GM12878 (cell line): Measurements from ENCODE around the gene TLR10. TPM values are rescaled to one million over a fixed set of nuclear protein-coding genes. Genes with fewer than 3 reads are reported as not detected.
A peak's percentile ranks its signal among the peaks of the same experiment; 100 is the strongest.

Experiments used
- IKZF2 ChIP-seq, 2 experiments: fragments of 450-650 bp; IDR thresholded peaks; 2 replicates each; pipeline ENCODE4 v1.6.1; 2017; ENCODE audit warnings: mild to moderate bottlenecking in 2 of 2, moderate library complexity in 2 of 2
- NFYB ChIP-seq: IDR thresholded peaks from 2 replicates; pipeline ENCODE4 v1.6.1; 2011; ENCODE audit warnings: low read depth, mild to moderate bottlenecking, low read length, improper control_type of control experiment, moderate library complexity; ENCODE audit not compliant: insufficient read depth
- POLR2AphosphoS5 ChIP-seq: IDR thresholded peaks from 2 replicates; pipeline ENCODE4 v1.6.1; 2011; ENCODE audit warnings: mild to moderate bottlenecking, low read length, inconsistent platforms
- PRDM15 ChIP-seq: fragments of 450-650 bp; formaldehyde crosslinking; IDR thresholded peaks from 2 replicates; pipeline ENCODE4 v1.4.0; 2020; ENCODE audit warnings: mild to moderate bottlenecking, moderate library complexity
- SPI1 ChIP-seq: IDR thresholded peaks from 2 replicates; pipeline ENCODE4 v1.6.1; 2011; ENCODE audit warnings: low read depth, mild to moderate bottlenecking, low read length, moderate library complexity, borderline replicate concordance; ENCODE audit not compliant: insufficient read depth
- YY1 ChIP-seq: IDR thresholded peaks from 2 replicates; pipeline ENCODE4 v1.6.1; 2011; ENCODE audit warnings: low read depth, mild to moderate bottlenecking, low read length
- ZBTB11 ChIP-seq: fragments of 450-650 bp; formaldehyde crosslinking; IDR thresholded peaks from 2 replicates; pipeline ENCODE4 v1.5.0; 2022; ENCODE audit warnings: mild to moderate bottlenecking, missing genetic modification characterization
- polyA plus RNA-seq, 11 experiments: library from polyadenylated mRNA; depleted of rRNA in 4 of 11; unstranded in 6 of 11; stranded (reverse) in 5 of 11; fragments of >200 nt; fragmentation: Nextera tagmentation in 4 of 11; fragmentation: Illumina TruSeq in 1 of 11; extraction: Ambion mirVana in 4 of 11; extraction: Trizol in 1 of 11; gene quantifications; 1 replicate in 1 of 11; 2 replicates in 10 of 11; pipeline versions ENCODE4 v1.2.1 to v1.2.3, GENCODE V29; 2011 to 2016; ENCODE audit warnings: inconsistent platforms in 2 of 11, missing spikeins in 2 of 11, low read depth in 1 of 11
- total RNA-seq, 4 experiments: library from RNA; depleted of rRNA in 3 of 4; stranded (reverse); fragments of >200 nt in 3 of 4; fragmentation: Illumina TruSeq in 1 of 4; extraction: Trizol in 1 of 4; gene quantifications; 2 replicates each; pipeline versions ENCODE4 v1.2.1 to v1.2.3, GENCODE V29; 2013 to 2021
- TF ChIP-seq, protein P1 (sequence below): fragments of 150-350 bp; IDR thresholded peaks from 2 replicates; pipeline ENCODE4 v1.6.1; 2014; ENCODE audit warnings: mild to moderate bottlenecking, low read depth, low read length

The TLR10 gene
- total and polyA plus RNA-seq, 10 of the 15 experiments (the other 5 are each of a cell fraction or from before 2014, with no cell fraction given), result 31.5 to 149 (median 64.9) TPM

- peak; percentile 90 for TF ChIP-seq POLR2AphosphoS5
- no peak for TF ChIP-seq ZBTB11 (CRISPR knock-in tag)
- peak; percentile 75 for TF ChIP-seq YY1
- TF ChIP-seq IKZF2 (IDR thresholded peaks at IDR 0.05), result peak in 1 of 2 experiments; percentile 29; a peak in 1 of 4 replicates
- no peak for TF ChIP-seq SPI1
- TF ChIP-seq NFYB, result no peak
- TF ChIP-seq, protein P1, sequence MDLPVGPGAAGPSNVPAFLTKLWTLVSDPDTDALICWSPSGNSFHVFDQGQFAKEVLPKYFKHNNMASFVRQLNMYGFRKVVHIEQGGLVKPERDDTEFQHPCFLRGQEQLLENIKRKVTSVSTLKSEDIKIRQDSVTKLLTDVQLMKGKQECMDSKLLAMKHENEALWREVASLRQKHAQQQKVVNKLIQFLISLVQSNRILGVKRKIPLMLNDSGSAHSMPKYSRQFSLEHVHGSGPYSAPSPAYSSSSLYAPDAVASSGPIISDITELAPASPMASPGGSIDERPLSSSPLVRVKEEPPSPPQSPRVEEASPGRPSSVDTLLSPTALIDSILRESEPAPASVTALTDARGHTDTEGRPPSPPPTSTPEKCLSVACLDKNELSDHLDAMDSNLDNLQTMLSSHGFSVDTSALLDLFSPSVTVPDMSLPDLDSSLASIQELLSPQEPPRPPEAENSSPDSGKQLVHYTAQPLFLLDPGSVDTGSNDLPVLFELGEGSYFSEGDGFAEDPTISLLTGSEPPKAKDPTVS, result no peak
- TF ChIP-seq PRDM15 (CRISPR knock-in tag), result no peak
Measured at GRCh38 chr4:38782452-38783108, at the start of gene TLR10 (continued).
